SW 1271 (cell line): ENCODE data around the gene BRPF3.
A peak's percentile ranks its signal among the peaks of the same experiment; 100 is the strongest.

Source experiments
- DNase-seq, 2 experiments: peaks; one replicate each; lab custom pipeline; 2025; lab: John Stamatoyannopoulos, UW

The BRPF3 gene

DNA sequence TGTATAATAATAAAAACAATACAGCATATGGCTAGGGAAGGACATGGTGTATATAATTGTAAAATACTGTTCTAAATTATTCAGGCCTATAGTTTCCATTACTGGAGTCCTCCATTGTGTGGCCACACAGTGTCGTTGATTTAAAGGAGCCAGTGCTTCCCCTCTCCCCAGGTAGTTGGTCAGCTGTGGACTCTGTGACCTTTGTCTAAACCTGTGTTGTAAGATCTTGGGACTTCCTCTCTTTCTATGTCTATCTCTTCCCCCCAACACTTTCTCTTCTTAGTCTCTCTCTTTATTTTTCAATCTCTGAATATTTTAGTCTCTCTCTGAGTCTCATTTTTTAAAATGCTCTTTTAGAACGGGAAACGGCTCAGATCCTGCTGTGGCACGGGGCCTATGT, 35.6 kb downstream of the BRPF3 start:
- no peak for DNase-seq

DNA sequence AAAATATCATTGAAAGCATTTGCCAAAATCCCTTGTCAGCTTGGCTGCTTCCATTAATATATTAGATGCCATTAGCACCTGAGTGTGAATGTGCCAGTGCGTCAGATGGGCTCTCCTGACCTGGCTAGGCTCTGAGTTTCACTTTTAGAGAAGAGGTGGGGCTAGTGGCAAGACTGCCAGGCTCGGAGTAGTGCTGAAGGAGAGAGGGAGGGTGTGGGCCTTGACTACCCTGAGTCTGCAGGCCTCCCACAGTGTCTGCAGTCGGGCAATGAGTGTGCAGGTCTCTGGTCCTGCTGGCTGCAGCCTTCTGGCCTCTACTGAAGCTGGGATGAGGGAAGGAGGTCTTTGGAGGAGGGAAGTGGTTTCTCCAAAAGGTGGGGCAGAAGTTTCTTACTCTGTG, 38.8 kb downstream of the BRPF3 start:
- no peak for DNase-seq

- no peak for DNase-seq
Observed at GRCh38 chr6:36235862-36236261, 39.3 kb downstream of the BRPF3 start.

DNA sequence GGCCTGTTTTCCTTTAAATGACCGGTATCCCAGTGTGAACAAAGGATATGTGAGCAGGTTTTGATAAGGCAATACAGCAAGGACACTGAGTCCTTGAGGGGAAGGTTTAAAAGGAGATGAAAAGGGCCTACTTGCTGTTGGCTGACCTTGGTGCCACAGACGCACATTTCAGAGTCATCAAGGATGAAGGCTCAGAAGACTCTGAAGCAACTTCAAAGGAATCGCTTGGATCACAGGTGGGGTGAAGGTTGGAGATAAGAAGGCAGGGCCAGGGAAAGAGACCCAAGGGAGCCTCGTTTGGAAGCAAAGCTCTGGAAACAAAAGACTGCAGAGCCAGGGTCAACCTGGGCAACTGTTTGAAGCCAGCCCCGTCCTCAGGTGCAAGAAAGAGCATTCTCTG, 43.2 kb downstream of the BRPF3 start:
- no peak for DNase-seq

GRCh38 chr6:36241728-36242127, 45.2 kb downstream of the BRPF3 start:
- DNase-seq, result no peak

- no peak for DNase-seq
Observed at GRCh38 chr6:36242161-36242560, 45.6 kb downstream of the BRPF3 start.

GRCh38 chr6:36242626-36243025, 46.1 kb downstream of the BRPF3 start:
- no peak for DNase-seq

- DNase-seq, result no peak
Observed at GRCh38 chr6:36243562-36244212, 47.1 kb downstream of the BRPF3 start.

- no peak for DNase-seq
Observed at GRCh38 chr6:36244641-36245280, 48.2 kb downstream of the BRPF3 start.

DNA sequence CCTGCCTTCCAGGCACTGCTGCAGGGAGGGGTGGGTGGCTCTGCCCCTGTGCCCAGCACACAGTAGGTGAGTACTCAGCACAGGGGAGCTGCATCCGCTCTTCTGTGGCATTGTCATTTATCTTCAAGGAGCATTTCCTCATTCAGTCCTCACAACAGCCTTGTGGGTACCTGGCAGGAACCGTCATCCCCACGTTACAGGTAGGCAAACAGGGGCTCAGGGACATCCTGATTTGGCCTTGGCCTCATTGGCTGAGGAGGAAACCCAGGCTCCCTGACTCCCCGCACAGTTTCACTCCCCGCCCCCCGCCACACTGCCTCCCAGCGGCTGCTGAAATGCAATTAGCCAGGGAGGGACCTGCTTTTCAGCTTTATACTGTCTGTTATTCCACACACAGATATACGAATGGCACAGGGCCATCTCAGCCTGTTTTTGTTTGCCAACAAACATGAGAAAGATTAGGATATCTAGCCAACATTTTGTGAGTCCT, 49.1 kb downstream of the BRPF3 start:
- no peak for DNase-seq

GRCh38 chr6:36246506-36247268, 50.1 kb downstream of the BRPF3 start:
- peak in 1 of 2 experiments; percentile 24 for DNase-seq

DNA sequence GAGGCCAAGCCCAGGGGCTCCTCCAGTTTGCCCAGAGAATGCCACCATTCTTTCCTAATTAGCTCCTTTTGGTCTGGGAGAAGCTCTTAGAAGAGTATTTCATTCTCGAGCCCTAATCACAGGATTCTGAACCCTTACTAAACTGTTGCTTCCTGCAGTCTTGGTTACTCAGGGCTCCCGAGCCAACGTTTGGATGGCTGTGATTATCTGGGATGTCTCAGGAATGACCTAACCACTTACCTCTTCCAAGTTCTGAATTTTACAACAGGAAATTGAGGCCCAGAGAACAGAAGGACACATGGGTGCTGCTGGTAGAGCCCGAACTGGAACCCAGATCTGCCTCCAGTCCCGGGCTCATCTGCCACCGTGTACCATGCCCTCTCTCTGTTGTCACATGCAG, 51.1 kb downstream of the BRPF3 start:
- DNase-seq, result no peak

- DNase-seq, result no peak
Observed at GRCh38 chr6:36248980-36249379, 52.4 kb downstream of the BRPF3 start.

- no peak for DNase-seq
Observed at GRCh38 chr6:36249536-36249935, 53.0 kb downstream of the BRPF3 start.

GRCh38 chr6:36252005-36252404, 55.5 kb downstream of the BRPF3 start:
- DNase-seq, result no peak

GRCh38 chr6:36263390-36264000, 67.0 kb downstream of the BRPF3 start:
- DNase-seq, result no peak

- DNase-seq, result no peak
Observed at GRCh38 chr6:36265744-36266143, 69.2 kb downstream of the BRPF3 start.

DNA sequence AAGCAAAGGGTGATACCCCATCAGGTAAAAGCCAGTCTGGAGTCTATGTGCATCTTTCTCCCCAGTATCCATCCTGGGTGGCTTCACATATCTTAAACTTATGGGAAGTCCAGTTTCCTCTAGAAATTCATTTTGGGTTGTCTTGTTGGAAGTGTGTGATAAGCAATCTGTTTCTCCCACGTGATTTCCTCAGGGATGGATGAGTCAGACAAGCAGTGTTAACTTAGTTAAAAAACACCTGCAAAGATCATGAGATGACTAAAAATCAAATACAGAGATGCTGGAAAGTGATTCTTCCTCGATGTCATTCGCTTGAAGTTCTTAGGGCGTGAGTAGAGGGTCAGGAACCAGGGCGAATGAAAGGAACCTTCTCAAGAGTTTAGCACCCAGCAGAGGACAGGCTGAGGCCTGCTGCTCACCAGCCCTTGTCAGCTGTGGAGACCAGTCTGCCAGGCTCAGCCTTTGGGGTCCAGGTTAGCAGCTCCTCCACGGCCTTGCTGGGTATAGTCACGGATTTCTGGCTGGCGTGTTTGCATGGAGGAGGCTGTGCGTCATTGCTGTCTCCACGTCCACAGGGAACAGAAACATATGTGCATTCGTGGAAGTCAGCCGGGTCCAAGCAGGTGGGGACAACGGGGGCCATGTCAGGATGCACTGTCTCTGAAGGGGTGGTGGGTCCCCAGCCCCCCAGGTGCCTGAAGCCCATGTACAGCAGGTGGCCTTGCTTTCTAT, 70.5 kb downstream of the BRPF3 start:
- no peak for DNase-seq

- no peak for DNase-seq
Observed at GRCh38 chr6:36267731-36268477, 71.4 kb downstream of the BRPF3 start.

- no peak for DNase-seq
Observed at GRCh38 chr6:36268478-36269275, 72.1 kb downstream of the BRPF3 start.
